ENCODE data around the gene PFN3.

Gene PFN3

DNA sequence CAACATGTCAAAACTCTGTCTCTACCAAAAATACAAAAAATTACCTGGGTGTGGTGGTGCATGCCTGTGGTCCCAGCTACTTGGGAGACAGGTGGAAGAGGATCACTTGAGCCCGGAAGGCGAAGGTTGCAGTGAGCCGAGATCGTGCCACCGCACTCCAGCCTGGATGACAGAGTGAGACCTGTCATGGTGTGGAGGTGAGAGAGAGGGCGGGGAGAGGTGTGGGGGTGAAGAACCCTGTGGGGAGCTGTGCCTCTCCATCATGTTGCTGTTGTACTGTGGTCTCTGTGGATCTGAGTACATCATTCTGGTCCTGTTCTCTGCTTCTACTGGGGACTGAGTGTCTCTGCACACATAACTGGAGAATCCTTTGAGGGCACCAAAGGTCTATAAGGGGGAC is 27.6 kb downstream of the PFN3 start:
- Histone ChIP-seq H3K9me3 (ENCODE audit: control insufficient read depth in 5 of 5, low read length in 5 of 5) (no peaks in the 10 kb centered on the region), H3K27ac (ENCODE audit: low read depth, low read length) (no peak overlapping the region), H3K9ac (ENCODE audit: low read length in 5 of 5) (no peak overlapping the region), H3K27me3 (ENCODE audit: control insufficient read depth in 5 of 5, insufficient read depth in 4 of 5, low read length in 5 of 5) (no peaks in the 10 kb centered on the region), H3K4me1 (ENCODE audit: control insufficient read depth in 5 of 5, insufficient read depth in 5 of 5, low read length in 5 of 5) (peaks cover 0 to 25% (median 19%) of the 10 kb centered on the region in 5 donors), H3K36me3 (ENCODE audit: control insufficient read depth in 5 of 5, insufficient read depth in 5 of 5, low read length in 5 of 5) (peaks cover 0 to 13% (median 5%) of the 10 kb centered on the region in 5 donors), H3K4me3 (ENCODE audit: low read depth in 1 of 5, low read length in 5 of 5) (no peak overlapping the region)

DNA sequence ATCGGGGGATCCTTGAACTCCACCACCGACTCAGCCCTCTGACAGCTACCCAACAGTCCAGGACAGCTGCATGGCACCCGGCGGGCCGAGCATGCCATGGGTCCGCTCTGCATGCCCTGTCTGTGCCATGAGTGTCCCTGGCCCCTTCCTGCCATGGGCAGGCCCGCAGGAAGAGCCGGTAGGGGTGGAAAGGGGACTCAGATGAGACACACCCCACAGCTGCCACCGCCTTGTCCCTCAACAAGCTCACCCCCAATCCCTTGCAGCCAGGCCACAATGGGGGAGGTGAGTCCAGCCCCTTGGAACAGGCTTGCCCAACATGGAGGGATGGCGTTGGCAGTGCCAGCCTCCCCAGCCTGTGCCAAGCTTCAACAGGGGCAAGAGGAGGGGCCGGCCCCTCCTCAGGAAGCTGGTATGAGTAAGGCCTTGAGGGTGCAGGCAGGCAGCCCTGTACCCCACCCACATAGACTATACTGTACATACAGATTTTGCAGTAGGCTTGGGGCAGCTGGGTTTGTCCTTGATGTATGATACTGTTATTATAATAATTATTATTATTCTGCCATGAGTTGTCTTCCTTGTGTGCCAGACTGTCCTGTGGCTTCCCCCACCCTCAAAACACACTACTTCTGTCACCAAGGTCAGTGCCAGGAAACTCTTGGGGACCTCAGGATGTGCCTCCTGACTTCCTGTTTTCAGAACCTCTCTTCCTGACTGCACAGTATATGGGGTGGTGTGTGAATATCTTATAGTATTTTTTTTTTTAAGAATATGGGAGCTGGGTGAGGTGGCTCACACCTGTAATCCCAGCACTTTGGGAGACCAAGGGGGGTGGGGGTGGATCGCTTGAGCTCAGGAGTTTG is 28.2 kb downstream of the PFN3 start:
- H3K4me3 ChIP-seq (ENCODE audit: low read depth in 1 of 5, low read length in 5 of 5), result no peak overlapping the region
- peak overlapping the region in 1 of 5 donors; percentile 12 for H3K9ac ChIP-seq (ENCODE audit: low read length in 5 of 5)
- H3K9me3 ChIP-seq (ENCODE audit: control insufficient read depth in 5 of 5, low read length in 5 of 5), result no peaks in the 10 kb centered on the region
- H3K4me1 ChIP-seq (ENCODE audit: control insufficient read depth in 5 of 5, insufficient read depth in 5 of 5, low read length in 5 of 5), result peaks cover 0 to 31% (median 26%) of the 10 kb centered on the region in 5 donors
- H3K27ac ChIP-seq (ENCODE audit: low read depth, low read length), result no peak overlapping the region
- H3K36me3 ChIP-seq (ENCODE audit: control insufficient read depth in 5 of 5, insufficient read depth in 5 of 5, low read length in 5 of 5), result peaks cover 0 to 15% (median 5%) of the 10 kb centered on the region in 5 donors
- H3K27me3 ChIP-seq (ENCODE audit: control insufficient read depth in 5 of 5, insufficient read depth in 4 of 5, low read length in 5 of 5), result no peaks in the 10 kb centered on the region

DNA sequence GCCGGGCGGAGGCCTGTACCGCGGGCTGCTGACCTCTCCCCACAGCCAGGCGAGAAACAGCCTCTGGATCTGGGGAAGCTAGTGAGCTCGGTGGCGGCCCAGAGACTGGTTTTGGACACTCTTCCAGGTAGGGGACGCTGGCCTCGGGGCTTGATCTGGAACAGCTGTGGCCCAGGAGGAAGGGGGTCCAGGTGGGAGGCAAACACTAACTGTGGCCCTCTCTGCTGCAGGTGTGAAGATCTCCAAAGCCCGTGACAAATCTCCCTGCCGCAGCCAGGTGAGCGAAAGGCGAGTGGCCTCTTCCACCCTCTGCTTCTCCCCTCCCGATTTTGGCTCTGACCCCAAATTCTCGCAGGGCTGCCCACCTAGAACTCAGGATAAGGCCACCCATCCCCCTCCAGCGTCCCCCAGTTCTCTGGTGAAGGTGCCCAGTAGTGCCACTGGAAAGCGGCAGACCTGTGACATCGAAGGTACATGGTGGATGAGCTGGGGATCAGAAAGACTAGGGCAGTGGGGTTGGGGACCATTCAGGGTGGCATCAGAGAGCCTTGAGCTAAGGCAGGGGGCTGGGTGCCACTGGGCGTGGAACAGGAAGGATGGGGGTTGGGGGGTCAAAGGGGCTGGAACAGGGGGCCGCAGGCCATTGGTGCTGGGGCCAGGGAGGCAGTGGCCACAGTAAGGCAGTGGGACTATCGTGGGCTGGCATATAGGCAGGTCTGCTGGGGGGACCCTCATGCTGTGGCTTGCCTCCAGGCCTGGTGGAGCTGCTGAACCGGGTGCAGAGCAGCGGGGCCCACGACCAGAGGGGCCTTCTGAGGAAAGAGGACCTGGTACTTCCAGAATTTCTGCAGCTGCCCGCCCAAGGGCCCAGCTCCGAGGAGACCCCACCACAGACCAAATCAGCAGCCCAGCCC is 29.1 kb downstream of the PFN3 start:
- Histone ChIP-seq H3K4me1 (ENCODE audit: control insufficient read depth in 5 of 5, insufficient read depth in 5 of 5, low read length in 5 of 5) (peaks cover 0 to 38% (median 30%) of the 10 kb centered on the region in 5 donors), H3K27me3 (ENCODE audit: control insufficient read depth in 5 of 5, insufficient read depth in 4 of 5, low read length in 5 of 5) (no peaks in the 10 kb centered on the region), H3K4me3 (ENCODE audit: low read depth in 1 of 5, low read length in 5 of 5) (peak overlapping the region; percentile 59 to 82 (median 65)), H3K36me3 (ENCODE audit: control insufficient read depth in 5 of 5, insufficient read depth in 5 of 5, low read length in 5 of 5) (peaks cover 0 to 15% (median 5%) of the 10 kb centered on the region in 5 donors), H3K9ac (ENCODE audit: low read length in 5 of 5) (peak overlapping the region in 4 of 5 donors; percentile 71 to 84 (median 78)), H3K9me3 (ENCODE audit: control insufficient read depth in 5 of 5, low read length in 5 of 5) (no peaks in the 10 kb centered on the region), H3K27ac (ENCODE audit: low read depth, low read length) (no peak overlapping the region)

DNA sequence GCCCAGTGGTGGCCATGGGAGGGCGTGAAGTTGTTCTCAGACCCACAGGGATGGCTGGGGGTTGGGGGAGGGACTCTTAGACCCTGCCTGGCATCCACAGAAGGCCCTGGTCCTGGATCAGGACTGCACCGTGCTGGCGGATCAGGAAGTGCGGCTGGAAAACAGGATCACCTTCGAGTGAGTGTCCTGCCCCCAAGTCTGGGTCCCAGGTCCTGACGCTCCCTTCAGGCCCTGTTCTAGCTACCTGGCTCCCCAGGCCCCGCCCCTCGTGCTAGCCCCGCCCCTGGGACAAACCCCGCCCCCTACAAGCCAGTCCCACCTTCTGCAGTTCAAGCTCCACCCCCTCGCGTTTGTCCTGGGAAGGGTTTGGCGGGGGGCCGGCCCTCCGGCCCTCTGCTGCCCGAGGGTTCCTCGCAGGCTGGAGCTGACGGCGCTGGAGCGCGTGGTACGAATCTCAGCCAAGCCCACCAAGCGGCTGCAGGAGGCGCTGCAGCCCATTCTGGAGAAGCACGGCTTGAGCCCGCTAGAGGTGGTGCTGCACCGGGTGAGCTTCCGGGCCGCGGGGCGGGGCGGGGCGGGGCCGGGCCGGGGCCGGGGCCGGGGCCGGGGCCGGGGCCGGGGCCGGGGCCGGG is 29.9 kb downstream of the PFN3 start:
- Histone ChIP-seq H3K9me3 (ENCODE audit: control insufficient read depth in 5 of 5, low read length in 5 of 5) (no peaks in the 10 kb centered on the region), H3K4me3 (ENCODE audit: low read depth in 1 of 5, low read length in 5 of 5) (peak overlapping the region in 4 of 5 donors; percentile 55 to 75 (median 62)), H3K9ac (ENCODE audit: low read length in 5 of 5) (no peak overlapping the region), H3K27ac (ENCODE audit: low read depth, low read length) (peak overlapping the region; percentile 54), H3K36me3 (ENCODE audit: control insufficient read depth in 5 of 5, insufficient read depth in 5 of 5, low read length in 5 of 5) (peaks cover 0 to 15% (median 5%) of the 10 kb centered on the region in 5 donors), H3K27me3 (ENCODE audit: control insufficient read depth in 5 of 5, insufficient read depth in 4 of 5, low read length in 5 of 5) (no peaks in the 10 kb centered on the region), H3K4me1 (ENCODE audit: control insufficient read depth in 5 of 5, insufficient read depth in 5 of 5, low read length in 5 of 5) (peaks cover 0 to 42% (median 33%) of the 10 kb centered on the region in 5 donors)

DNA sequence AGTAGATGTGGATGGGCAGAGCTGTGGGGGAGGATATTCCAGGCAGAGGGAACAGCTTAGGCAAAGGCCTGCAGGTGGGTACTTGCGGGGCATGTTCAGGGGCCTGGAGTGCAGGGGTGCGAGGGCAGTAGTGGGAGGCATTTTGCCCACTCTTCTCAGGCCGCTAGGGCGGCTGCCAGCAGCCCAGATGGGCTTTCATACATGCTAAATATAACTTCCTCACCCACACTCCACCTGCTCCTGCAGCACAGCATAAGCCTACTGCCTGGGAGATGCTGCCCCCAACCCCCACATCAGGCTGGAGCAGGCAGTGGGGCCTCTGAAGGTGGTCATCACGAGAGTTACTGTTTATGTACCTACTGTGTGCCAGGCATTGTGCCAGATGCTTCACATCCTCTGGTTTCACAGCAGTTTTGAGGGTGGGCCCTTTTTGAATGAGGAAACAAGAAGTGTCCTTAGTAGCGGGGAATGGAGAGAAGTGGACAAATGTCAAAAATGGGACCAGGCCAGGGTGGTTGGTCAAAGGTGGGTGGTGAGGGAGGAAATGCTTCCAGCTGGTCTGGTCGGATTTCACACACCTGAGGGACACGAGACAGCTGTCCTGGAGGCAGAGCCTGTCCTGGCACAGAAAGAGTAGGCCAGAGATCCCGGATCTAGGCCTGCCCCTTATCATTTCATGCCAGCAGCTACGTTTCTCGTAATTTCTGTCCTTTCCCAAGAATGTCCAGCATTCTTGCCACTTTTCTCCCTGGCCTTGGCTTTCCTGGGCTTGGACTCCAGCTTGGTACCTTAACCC is 30.6 kb downstream of the PFN3 start:
- Histone ChIP-seq H3K4me1 (ENCODE audit: control insufficient read depth in 5 of 5, insufficient read depth in 5 of 5, low read length in 5 of 5) (peaks cover 0 to 42% (median 33%) of the 10 kb centered on the region in 5 donors), H3K27ac (ENCODE audit: low read depth, low read length) (peak overlapping the region; percentile 54), H3K4me3 (ENCODE audit: low read depth in 1 of 5, low read length in 5 of 5) (no peak overlapping the region), H3K9ac (ENCODE audit: low read length in 5 of 5) (no peak overlapping the region), H3K27me3 (ENCODE audit: control insufficient read depth in 5 of 5, insufficient read depth in 4 of 5, low read length in 5 of 5) (no peaks in the 10 kb centered on the region), H3K9me3 (ENCODE audit: control insufficient read depth in 5 of 5, low read length in 5 of 5) (no peaks in the 10 kb centered on the region), H3K36me3 (ENCODE audit: control insufficient read depth in 5 of 5, insufficient read depth in 5 of 5, low read length in 5 of 5) (peaks cover 0 to 15% (median 5%) of the 10 kb centered on the region in 5 donors)

DNA sequence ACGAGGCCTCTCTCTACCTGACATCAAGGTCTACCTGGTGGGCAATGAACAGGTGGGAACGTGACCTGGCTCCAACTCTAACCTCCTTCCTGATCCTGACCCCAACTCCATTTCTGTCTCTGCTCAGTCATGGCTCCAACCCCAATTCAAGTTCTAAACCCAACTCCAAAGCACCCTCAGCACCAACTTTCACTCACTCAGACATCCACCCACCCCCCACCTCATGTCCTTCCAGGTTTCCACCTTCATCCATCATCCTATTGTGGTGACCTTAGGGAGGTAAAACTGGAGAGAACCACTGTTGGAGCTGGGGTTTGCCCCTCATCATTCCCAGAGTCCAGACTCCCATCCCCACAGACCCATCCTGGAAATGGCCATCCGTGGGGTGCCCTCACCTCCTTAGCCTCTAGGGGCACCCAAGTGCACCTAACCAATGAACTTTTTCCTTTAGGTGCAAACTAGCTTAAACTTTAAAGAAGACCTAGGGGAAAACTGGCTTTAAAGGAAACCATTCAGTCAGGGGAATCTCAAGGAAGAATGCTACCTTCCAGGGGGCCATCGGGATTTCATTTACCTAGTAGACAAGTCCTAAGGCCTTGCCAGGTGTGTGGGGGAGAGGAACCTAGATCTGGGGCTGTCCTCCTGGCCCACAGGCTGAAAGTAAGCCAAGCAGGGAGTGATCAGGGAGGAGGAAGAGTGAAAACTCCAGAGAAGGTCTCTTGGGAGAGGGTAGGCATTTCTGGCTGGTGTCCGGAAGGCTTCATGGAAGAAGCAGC is 31.4 kb downstream of the PFN3 start:
- peaks cover 0 to 42% (median 33%) of the 10 kb centered on the region in 5 donors for H3K4me1 ChIP-seq (ENCODE audit: control insufficient read depth in 5 of 5, insufficient read depth in 5 of 5, low read length in 5 of 5)
- H3K27me3 ChIP-seq (ENCODE audit: control insufficient read depth in 5 of 5, insufficient read depth in 4 of 5, low read length in 5 of 5), result no peaks in the 10 kb centered on the region
- no peak overlapping the region for H3K27ac ChIP-seq (ENCODE audit: low read depth, low read length)
- no peaks in the 10 kb centered on the region for H3K9me3 ChIP-seq (ENCODE audit: control insufficient read depth in 5 of 5, low read length in 5 of 5)
- no peak overlapping the region for H3K9ac ChIP-seq (ENCODE audit: low read length in 5 of 5)
- peaks cover 0 to 15% (median 5%) of the 10 kb centered on the region in 5 donors for H3K36me3 ChIP-seq (ENCODE audit: control insufficient read depth in 5 of 5, insufficient read depth in 5 of 5, low read length in 5 of 5)
- H3K4me3 ChIP-seq (ENCODE audit: low read depth in 1 of 5, low read length in 5 of 5), result no peak overlapping the region

DNA sequence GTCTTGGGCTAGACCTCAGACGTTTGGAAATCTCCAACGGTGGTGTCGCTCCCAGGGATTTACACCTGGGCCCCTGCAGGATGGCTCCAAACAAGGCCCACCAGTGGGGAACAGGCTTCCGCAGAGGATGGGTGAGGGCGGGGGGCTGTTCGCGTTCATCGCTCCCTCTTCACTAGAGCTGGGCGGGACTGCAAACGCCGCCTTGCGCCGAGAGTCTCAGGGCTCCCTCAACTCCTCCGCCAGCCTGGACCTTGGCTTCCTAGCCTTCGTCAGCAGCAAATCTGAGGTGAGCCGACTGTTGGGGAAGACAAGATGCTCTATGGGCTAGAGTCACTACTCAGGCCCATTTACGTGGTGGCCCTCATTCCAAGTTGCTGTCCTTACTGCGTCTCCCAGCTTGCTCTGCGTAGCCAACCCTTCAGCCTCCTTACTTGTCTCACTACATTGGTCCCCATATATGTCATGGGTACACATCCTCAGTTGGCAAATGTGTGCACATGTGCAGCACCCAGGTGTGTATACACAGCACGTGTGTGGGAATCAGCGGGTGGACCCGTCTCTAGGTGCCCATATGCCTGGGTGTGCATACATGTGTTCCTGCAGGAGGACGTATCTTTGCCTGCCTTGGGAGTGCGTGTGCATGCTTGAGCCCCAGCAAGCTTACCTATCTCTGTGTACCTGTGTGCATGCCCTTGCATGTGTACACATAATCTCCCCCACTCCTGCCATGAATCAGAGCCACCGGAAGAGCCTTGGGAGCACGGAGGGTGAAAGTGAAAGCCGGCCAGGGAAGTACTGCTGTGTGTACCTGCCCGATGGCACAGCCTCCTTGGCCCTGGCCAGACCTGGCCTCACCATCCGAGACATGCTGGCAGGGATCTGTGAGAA is 32.2 kb downstream of the PFN3 start:
- H3K27ac ChIP-seq (ENCODE audit: low read depth, low read length), result no peak overlapping the region
- H3K9ac ChIP-seq (ENCODE audit: low read length in 5 of 5), result no peak overlapping the region
- no peaks in the 10 kb centered on the region for H3K9me3 ChIP-seq (ENCODE audit: control insufficient read depth in 5 of 5, low read length in 5 of 5)
- peaks cover 0 to 47% (median 38%) of the 10 kb centered on the region in 5 donors for H3K4me1 ChIP-seq (ENCODE audit: control insufficient read depth in 5 of 5, insufficient read depth in 5 of 5, low read length in 5 of 5)
- no peak overlapping the region for H3K4me3 ChIP-seq (ENCODE audit: low read depth in 1 of 5, low read length in 5 of 5)
- H3K36me3 ChIP-seq (ENCODE audit: control insufficient read depth in 5 of 5, insufficient read depth in 5 of 5, low read length in 5 of 5), result peaks cover 0 to 15% (median 5%) of the 10 kb centered on the region in 5 donors
- H3K27me3 ChIP-seq (ENCODE audit: control insufficient read depth in 5 of 5, insufficient read depth in 4 of 5, low read length in 5 of 5), result no peaks in the 10 kb centered on the region

DNA sequence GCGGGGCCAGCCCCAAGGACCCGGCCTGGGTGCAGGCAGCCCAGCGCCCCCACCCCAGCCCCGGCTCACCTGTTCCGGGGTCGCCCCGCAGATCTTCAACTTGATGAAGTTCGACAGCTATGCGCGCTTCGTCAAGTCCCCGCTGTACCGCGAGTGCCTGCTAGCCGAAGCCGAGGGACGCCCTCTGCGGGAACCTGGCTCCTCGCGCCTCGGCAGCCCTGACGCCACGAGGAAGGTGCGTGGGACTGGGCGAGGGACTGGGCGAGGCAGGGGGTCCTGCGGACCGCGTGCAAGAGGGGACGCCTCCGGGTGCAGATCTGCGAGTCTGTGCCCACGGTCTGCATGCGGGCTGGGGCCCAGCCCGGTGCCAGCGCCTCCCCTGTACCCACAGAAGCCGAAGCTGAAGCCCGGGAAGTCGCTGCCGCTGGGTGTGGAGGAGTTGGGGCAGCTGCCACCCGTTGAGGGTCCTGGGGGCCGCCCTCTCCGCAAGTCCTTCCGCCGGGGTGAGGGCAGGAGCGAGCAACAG is 33.1 kb downstream of the PFN3 start:
- H3K4me1 ChIP-seq (ENCODE audit: control insufficient read depth in 5 of 5, insufficient read depth in 5 of 5, low read length in 5 of 5), result peaks cover 0 to 53% (median 45%) of the 10 kb centered on the region in 5 donors
- H3K36me3 ChIP-seq (ENCODE audit: control insufficient read depth in 5 of 5, insufficient read depth in 5 of 5, low read length in 5 of 5), result peaks cover 0 to 15% (median 5%) of the 10 kb centered on the region in 5 donors
- peak overlapping the region in 1 of 5 donors; percentile 23 for H3K9ac ChIP-seq (ENCODE audit: low read length in 5 of 5)
- H3K27me3 ChIP-seq (ENCODE audit: control insufficient read depth in 5 of 5, insufficient read depth in 4 of 5, low read length in 5 of 5), result no peaks in the 10 kb centered on the region
- no peak overlapping the region for H3K27ac ChIP-seq (ENCODE audit: low read depth, low read length)
- no peaks in the 10 kb centered on the region for H3K9me3 ChIP-seq (ENCODE audit: control insufficient read depth in 5 of 5, low read length in 5 of 5)
- peak overlapping the region in 4 of 5 donors; percentile 61 to 74 (median 62) for H3K4me3 ChIP-seq (ENCODE audit: low read depth in 1 of 5, low read length in 5 of 5)
